ENCODE measurements around the gene ZNF691.

- TF ChIP-seq TARDBP (IDR thresholded peaks at IDR 0.05) (no peak), HDGF (IDR thresholded peaks at IDR 0.05; ENCODE audit: borderline replicate concordance) (no peak), FOXA1 (IDR thresholded peaks at IDR 0.05) (no peak), ZNF384 (IDR thresholded peaks at IDR 0.05) (no peak), SP1 (IDR thresholded peaks at IDR 0.05) (no peak)
These were observed 14.6 kb downstream of the ZNF691 start for GRCh38 chr1:42861014-42861399.
